DND-41 (cell line): Measurements from ENCODE around the gene OSBPL10.

ENCODE experiments used
- EZH2 ChIP-seq: IDR thresholded peaks from 3 replicates; pipeline ENCODE4 v1.6.1; 2012; ENCODE audit warnings: borderline replicate concordance, low read depth, mild to moderate bottlenecking, moderate library complexity, low read length, inconsistent platforms; ENCODE audit not compliant: severe bottlenecking
- TF ChIP-seq, protein P1 (sequence below): IDR thresholded peaks from 2 replicates; pipeline ENCODE4 v1.5.1; 2012; ENCODE audit warnings: borderline replicate concordance, low read length, moderate library complexity, mild to moderate bottlenecking; ENCODE audit not compliant: poor library complexity, severe bottlenecking; ENCODE audit errors: extremely low read depth

DNA sequence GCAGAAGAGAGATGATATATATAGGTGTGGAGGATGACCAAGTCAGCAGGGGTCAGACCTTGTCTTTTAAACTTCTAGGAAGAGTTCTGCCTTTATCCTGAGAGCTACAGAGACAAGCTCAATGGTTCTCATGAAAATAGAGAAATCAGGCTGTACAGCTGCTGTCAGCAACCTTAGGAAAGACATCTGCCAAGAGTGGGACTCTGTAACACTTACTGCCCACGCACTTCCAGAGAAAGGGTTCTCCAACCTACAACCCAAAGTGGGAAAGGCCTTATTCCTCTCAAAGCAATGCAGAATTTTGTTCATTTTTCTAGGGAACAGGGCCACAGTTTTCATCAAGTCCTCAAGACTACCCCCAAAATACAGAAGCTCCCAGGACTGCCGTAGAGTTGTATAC lies 309.6 kb downstream of the OSBPL10 start:
- TF ChIP-seq, protein P1, sequence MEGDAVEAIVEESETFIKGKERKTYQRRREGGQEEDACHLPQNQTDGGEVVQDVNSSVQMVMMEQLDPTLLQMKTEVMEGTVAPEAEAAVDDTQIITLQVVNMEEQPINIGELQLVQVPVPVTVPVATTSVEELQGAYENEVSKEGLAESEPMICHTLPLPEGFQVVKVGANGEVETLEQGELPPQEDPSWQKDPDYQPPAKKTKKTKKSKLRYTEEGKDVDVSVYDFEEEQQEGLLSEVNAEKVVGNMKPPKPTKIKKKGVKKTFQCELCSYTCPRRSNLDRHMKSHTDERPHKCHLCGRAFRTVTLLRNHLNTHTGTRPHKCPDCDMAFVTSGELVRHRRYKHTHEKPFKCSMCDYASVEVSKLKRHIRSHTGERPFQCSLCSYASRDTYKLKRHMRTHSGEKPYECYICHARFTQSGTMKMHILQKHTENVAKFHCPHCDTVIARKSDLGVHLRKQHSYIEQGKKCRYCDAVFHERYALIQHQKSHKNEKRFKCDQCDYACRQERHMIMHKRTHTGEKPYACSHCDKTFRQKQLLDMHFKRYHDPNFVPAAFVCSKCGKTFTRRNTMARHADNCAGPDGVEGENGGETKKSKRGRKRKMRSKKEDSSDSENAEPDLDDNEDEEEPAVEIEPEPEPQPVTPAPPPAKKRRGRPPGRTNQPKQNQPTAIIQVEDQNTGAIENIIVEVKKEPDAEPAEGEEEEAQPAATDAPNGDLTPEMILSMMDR, result no peak
- no peak for TF ChIP-seq EZH2
